Large intestine (tissue), 3 donors: ENCODE data around the gene ARGFX. TPM values are rescaled to one million over a fixed set of nuclear protein-coding genes. Genes with fewer than 3 reads are reported as not detected.
"Not testable (repeated sequence)": the region's sequence is repeated elsewhere in the genome, so short reads cannot be mapped to it uniquely, and the experiment has no call there.

Experiments
- DNase-seq, 2 donors: peaks; one replicate each; pipeline versions ENCODE4 v3.0.0 to v3.0.0-alpha.2; 2013
- H3K27ac ChIP-seq: one replicate; pipeline ENCODE4 v1.5.1; 2013; ENCODE audit warnings: low read length
- H3K27me3 ChIP-seq: 2 replicates; pipeline ENCODE4 v1.6.1; 2013; ENCODE audit warnings: low read length; ENCODE audit not compliant: control insufficient read depth, insufficient read depth
- H3K36me3 ChIP-seq: 2 replicates; pipeline ENCODE4 v1.6.1; 2013; ENCODE audit warnings: low read length; ENCODE audit not compliant: control insufficient read depth, insufficient read depth
- H3K4me1 ChIP-seq: one replicate; pipeline ENCODE4 v1.6.1; 2013; ENCODE audit warnings: low read length; ENCODE audit not compliant: control insufficient read depth, insufficient read depth
- H3K4me3 ChIP-seq: one replicate; pipeline ENCODE4 v1.5.1; 2013; ENCODE audit warnings: low read length
- H3K9me3 ChIP-seq: one replicate; pipeline ENCODE4 v1.6.1; 2013; ENCODE audit warnings: mild to moderate bottlenecking, low read depth, low read length, moderate library complexity; ENCODE audit not compliant: control insufficient read depth
- WGBS: methylation state at CpG from one replicate; pipeline ENCODE4 v1.1.5; 2013; ENCODE audit warnings: low lambda C conversion rate; ENCODE audit not compliant: insufficient coverage; 5-methylcytosine and 5-hydroxymethylcytosine counted together
- polyA plus RNA-seq: library from polyadenylated mRNA; unstranded; fragments of 120-200 nt; gene quantifications from one replicate; pipeline ENCODE4 v1.2.1, GENCODE V29; 2013

ARGFX gene
- polyA plus RNA-seq, 1 donor, result not detected

DNA sequence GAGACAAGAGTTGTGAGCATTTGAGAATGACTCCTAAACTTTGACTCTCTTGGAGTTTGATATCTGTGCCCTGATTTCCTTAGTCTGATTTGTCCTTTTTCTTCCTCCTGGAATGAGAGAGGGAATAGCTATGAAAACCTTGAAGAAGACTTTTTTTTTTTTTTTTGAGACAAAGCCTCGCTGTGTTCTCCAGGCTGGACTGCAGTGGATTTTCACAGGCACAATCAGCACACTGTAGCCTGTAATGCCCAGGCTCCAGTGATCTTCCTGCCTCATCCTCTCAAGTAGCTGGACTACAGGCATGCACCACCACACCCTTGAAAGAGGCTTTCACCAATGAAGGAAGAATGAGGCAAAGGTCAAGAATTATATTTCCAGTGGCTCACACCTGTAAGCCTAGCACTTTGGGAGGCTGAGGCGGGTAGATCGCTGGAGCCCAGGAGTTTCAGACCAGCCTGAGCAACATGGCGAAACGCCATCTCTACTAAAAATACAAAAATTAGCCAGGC is 10.3 kb upstream of the ARGFX start:
- WGBS, result no CpG with 5 or more reads among the region's 5 CpGs
- Histone ChIP-seq H3K27me3 (no peaks in the 10 kb centered on the region), H3K9me3 (no peaks in the 10 kb centered on the region), H3K27ac (no peak overlapping the region), H3K36me3 (no peaks in the 10 kb centered on the region), H3K4me1 (no peaks in the 10 kb centered on the region), H3K4me3 (no peak overlapping the region)
- peak in 1 of 2 donors; percentile 2 for DNase-seq

- no peak overlapping the region for H3K27ac ChIP-seq
- no peaks in the 10 kb centered on the region for H3K27me3 ChIP-seq
- no peak for DNase-seq
- H3K9me3 ChIP-seq, result no peaks in the 10 kb centered on the region
- no peaks in the 10 kb centered on the region for H3K4me1 ChIP-seq
- H3K36me3 ChIP-seq, result no peaks in the 10 kb centered on the region
- no peak overlapping the region for H3K4me3 ChIP-seq
Observed at GRCh38 chr3:121562148-121562547, 5.6 kb upstream of the ARGFX start.

- no peak for DNase-seq
- H3K9me3 ChIP-seq, result no peaks in the 10 kb centered on the region
- no peak overlapping the region for H3K27ac ChIP-seq
- no peak overlapping the region for H3K4me3 ChIP-seq
- no peaks in the 10 kb centered on the region for H3K4me1 ChIP-seq
- no peaks in the 10 kb centered on the region for H3K36me3 ChIP-seq
- 80% methylated on average over 2 of the region's 9 CpGs for WGBS
- H3K27me3 ChIP-seq, result no peaks in the 10 kb centered on the region
Observed at GRCh38 chr3:121566773-121567172, 976 bp upstream of the ARGFX start.

DNA sequence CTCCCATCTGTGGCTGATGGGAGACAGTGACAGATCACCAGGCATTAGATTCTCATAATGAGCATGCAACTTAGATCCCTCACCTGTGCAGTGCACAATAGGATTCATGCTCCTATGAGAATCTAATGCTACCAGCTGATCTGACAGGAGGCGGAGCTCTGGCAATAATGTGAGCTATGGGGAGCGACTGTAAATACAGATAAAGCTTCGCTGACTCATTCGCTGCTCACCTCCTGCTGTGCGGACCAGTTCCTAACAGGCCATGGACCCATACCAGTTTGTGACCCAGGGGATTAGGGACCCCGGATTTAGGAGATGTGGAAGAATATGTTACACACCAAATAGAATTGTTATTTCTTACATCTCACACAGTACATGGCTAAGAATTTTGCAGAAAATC is 6.7 kb downstream of the ARGFX start:
- H3K9me3 ChIP-seq, result no peaks in the 10 kb centered on the region
- no CpG with 5 or more reads among the region's 6 CpGs for WGBS

GRCh38 chr3:121581691-121582090 is 13.9 kb downstream of the ARGFX start:
- Histone ChIP-seq H3K4me1 (no peaks in the 10 kb centered on the region), H3K36me3 (no peaks in the 10 kb centered on the region), H3K27ac (no peak overlapping the region), H3K4me3 (no peak overlapping the region), H3K9me3 (no peaks in the 10 kb centered on the region), H3K27me3 (peaks cover 2% of the 10 kb centered on the region)
- WGBS, result no CpG with 5 or more reads among the region's 2 CpGs
- DNase-seq, result no peak

More for the DNA sequence above, 6.7 kb downstream of the ARGFX start:
- DNase-seq, result peak; percentile 12 to 66
- Histone ChIP-seq H3K4me3 (no peak overlapping the region), H3K27ac (no peak overlapping the region), H3K4me1 (no peaks in the 10 kb centered on the region), H3K27me3 (no peaks in the 10 kb centered on the region), H3K36me3 (no peaks in the 10 kb centered on the region)

GRCh38 chr3:121584418-121584817 is 16.7 kb downstream of the ARGFX start:
- Histone ChIP-seq H3K27me3 (peaks cover 2% of the 10 kb centered on the region), H3K27ac (no peak overlapping the region), H3K36me3 (no peaks in the 10 kb centered on the region), H3K9me3 (no peaks in the 10 kb centered on the region), H3K4me3 (no peak overlapping the region), H3K4me1 (no peaks in the 10 kb centered on the region)
- WGBS, result no CpG with 5 or more reads among the region's 1 CpG
- no peak for DNase-seq

GRCh38 chr3:121592856-121593702 is 25.3 kb downstream of the ARGFX start, which contains the start of gene FBXO40:
FBXO40 (plus strand) TSS chr3:121593379; CDS start chr3:121620576, 27,197 bp downstream.
- peak; percentile 11 to 51 for DNase-seq
- Histone ChIP-seq H3K9me3 (no peaks in the 10 kb centered on the region), H3K4me3 (no peak within 1 kb of the TSS), H3K36me3 (no peaks in the 10 kb centered on the region), H3K27ac (no peak within 1 kb of the TSS), H3K4me1 (no peaks in the 10 kb centered on the region), H3K27me3 (peaks cover 10% of the 10 kb centered on the region)
- no CpG with 5 or more reads among the region's 11 CpGs for WGBS

- WGBS, result no CpG with 5 or more reads among the region's 4 CpGs
- not testable (repeated sequence) for DNase-seq, H3K36me3 ChIP-seq
Observed at GRCh38 chr3:121593806-121594205, 26.1 kb downstream of the ARGFX start.

GRCh38 chr3:121594850-121595249 is 27.1 kb downstream of the ARGFX start:
- Histone ChIP-seq H3K4me1 (no peaks in the 10 kb centered on the region), H3K27ac (no peak overlapping the region), H3K36me3 (no peaks in the 10 kb centered on the region), H3K9me3 (no peaks in the 10 kb centered on the region), H3K4me3 (no peak overlapping the region), H3K27me3 (peaks cover 10% of the 10 kb centered on the region)
- no peak for DNase-seq
- 100% methylated on average over 1 of the region's 2 CpGs for WGBS

More at GRCh38 chr3:121593806-121594205, 26.1 kb downstream of the ARGFX start:
- H3K4me1 ChIP-seq, H3K27ac ChIP-seq, H3K9me3 ChIP-seq, H3K4me3 ChIP-seq: not testable (repeated sequence)
- peaks cover 10% of the 10 kb centered on the region for H3K27me3 ChIP-seq

DNA sequence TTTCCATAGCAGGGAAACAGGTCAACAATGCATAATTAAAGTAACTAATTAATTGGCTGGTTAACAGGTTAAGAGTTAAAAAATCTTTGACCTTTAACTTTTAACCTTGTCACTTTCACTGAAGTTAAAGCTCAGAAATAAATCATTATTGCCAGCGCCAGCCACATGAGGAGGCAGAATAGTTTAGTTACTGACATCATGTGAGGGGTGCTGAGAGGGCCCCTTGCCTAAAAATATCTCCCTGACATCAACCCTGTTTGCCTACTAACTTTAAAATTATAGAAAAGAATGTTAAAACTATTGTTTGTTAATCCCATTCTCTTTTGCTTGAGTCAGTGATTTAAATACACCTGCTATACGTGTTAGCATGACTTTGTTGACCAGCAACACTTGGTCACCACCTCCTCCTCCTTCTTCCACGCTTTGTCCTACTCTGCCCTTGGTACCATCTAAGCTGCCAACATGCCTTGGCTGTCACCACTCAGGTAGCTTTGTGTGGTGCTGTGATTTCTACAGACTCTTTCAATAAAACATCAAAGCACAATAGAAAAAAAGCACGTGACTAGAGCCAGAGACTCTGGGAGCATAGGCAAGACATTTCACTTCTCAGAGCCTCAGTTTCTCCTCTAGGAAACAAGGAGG is 28.1 kb downstream of the ARGFX start:
- no peaks in the 10 kb centered on the region for H3K4me1 ChIP-seq
- WGBS, result 100% methylated on average over 1 of the region's 4 CpGs
- DNase-seq, result no peak
- H3K4me3 ChIP-seq, result no peak overlapping the region
- no peak overlapping the region for H3K27ac ChIP-seq
- H3K36me3 ChIP-seq, result no peaks in the 10 kb centered on the region
- no peaks in the 10 kb centered on the region for H3K9me3 ChIP-seq
- peaks cover 8% of the 10 kb centered on the region for H3K27me3 ChIP-seq
